ENCODE data around the gene PTK7.
"Not testable (repeated sequence)": the region's sequence is repeated elsewhere in the genome, so short reads cannot be mapped to it uniquely, and the experiment has no call there.

PTK7 gene

DNA sequence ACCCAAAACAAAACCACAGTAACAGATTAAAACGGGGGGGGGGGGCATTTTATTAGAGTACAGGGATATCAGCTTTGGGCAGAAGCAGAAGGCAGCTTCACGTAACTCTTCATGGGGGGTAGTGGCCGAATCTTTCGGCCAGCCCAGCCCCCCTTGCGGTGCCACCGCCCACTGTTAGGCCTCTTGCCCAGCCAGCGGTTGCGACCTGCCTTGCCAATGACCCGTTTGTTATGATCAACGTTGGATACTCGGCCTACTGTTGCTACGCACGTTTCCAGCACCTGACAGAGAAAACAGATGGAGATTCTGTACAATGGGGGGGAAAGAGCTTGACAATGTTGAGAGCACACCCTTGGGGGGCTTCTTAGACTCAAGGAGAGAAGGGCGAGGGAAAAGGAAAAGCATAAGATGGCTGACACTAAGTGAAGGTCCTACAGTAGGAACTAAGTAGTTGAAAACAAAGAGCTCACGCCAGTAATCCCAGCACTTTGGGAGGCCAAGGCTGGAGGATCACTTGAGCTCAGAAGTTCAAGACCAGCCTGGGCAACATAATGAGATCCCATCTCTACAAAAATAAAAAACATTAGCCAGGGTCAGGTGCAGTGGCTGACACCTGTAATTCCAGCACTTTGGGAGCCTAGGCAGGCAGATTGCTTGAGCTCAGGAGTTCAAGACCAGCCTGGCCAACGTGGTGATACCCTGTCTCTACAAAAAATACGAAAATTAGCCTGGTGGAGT is 21.7 kb upstream of the PTK7 start:
- DNase-seq (ENCODE audit: low spot score): no peak

DNA sequence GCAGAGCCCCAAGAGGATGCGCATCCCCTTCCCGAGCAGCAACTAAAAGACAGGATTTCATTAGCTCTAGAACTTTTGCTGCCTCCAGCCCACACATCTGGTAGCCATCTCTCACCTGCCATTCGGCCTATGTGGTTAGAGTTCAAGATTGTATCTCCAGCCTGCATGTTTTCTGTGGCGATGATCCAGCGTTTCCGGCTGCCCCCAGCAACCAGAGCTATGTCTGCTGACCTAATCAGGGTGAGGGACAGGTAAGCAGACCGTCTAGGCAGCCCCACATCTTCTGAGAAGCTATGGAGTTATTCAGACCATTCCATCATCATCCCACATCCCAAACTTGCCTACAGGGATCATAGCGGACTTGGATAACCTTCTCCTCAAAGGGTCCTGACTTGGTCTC is 20.1 kb upstream of the PTK7 start:
- DNase-seq (ENCODE audit: low spot score): no peak

DNA sequence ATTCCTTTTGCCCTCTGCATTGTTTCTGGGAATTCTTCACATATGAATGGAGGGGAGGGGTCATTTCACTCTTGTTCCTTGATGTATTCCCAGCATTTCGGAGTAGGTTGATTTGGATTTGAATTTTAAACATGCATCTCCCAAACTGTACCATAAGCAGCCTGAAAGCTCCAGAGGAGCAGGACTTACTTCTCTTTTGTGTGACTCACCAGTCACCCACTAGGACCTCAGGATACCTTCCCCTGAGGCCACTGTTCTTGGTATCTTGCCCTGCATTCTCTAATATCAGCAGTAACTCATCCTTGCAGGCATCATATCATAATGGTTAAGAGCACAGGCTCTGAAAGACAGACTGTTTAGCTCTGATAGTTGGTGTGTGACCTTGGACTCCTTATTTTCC is 17.6 kb upstream of the PTK7 start:
- DNase-seq (ENCODE audit: low spot score): no peak

DNA sequence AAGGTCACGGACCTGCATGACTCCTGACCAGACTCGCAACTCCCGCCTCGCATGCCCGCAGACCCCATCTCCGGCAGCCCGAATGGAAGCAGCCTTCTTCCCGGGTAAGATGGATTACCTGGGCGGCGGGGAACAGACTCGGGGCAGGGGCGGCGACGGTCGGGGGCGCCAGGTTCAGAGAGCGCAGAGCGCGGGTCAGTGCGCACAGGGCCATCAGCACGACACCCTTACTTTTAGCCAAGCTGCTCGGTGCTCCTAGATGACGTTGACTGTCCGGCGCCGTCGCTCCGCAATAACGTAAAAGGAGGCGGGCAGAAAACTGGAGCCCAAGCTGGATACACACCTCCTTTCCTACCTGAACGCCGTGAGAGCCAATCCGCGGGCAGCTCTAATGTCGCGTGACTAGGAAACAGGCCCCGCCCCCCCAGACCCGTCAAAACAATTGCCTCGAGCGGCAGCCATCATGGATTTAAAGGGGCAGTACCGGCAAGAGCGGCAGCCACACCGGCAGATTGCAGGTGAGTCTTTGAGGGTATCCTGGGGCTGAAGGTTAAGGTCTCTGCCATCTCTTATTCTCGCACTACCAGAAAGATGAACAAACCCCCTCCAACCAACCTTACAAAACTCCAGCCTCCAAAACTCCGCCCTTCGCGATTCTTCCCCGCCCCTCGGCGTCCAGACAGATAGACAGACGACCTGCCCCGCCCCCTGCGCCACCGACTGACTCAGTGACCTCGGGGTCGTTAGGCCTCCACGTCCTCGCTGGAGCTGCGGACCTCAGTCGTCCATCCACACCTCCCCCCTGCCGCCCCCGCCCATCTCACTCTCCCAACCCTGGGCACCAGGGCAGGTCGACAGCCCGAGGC is 16.7 kb upstream of the PTK7 start, which contains the start of the genes KLC4 and MRPL2:
Gene KLC4 (plus strand): TSS at position 464 of the 866 bp plus-strand sequence. CDS start 1,705 bp downstream, outside the sequence.
Gene MRPL2 (minus strand): TSS at position 267 of the 866 bp plus-strand sequence. CDS start 53 bp downstream, at position 214.
- DNase-seq (ENCODE audit: low spot score): peak; percentile 97

DNA sequence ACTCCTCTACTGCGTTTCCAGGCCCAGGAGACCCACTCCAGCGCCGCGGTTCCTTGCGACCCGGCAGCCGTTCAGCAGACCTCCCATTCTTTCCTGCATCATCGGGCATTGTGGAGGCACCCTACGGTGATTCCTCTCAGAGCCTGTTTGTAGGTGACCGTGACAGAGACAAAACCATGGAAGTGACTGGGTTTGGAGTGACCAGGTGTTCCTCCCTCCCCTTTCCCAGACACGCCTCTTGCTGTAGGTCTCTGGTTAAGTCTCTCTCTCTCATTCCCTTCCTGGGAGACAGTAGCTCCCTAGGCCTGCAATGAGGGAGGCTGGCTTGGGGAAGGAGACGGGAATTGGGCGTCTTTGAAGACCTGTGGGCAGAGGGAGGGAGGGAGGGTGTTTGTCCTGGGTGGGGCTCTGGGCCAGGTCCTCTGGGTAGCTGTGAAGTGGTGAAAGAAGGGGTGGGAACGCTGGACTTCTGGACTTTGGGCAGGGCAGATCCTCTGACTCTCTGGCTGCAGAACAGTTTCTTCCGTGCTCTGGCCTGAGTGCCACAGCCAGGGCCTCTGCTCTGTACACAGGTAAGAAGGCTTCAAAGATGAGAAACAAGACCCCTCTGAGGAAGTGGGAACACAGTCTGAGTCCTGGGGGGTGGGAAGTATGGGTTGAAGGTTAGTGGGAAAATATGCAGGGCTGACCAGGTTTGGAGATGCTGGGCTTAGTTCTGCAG is 15.9 kb upstream of the PTK7 start:
- peak; percentile 56 for DNase-seq (ENCODE audit: low spot score)

DNA sequence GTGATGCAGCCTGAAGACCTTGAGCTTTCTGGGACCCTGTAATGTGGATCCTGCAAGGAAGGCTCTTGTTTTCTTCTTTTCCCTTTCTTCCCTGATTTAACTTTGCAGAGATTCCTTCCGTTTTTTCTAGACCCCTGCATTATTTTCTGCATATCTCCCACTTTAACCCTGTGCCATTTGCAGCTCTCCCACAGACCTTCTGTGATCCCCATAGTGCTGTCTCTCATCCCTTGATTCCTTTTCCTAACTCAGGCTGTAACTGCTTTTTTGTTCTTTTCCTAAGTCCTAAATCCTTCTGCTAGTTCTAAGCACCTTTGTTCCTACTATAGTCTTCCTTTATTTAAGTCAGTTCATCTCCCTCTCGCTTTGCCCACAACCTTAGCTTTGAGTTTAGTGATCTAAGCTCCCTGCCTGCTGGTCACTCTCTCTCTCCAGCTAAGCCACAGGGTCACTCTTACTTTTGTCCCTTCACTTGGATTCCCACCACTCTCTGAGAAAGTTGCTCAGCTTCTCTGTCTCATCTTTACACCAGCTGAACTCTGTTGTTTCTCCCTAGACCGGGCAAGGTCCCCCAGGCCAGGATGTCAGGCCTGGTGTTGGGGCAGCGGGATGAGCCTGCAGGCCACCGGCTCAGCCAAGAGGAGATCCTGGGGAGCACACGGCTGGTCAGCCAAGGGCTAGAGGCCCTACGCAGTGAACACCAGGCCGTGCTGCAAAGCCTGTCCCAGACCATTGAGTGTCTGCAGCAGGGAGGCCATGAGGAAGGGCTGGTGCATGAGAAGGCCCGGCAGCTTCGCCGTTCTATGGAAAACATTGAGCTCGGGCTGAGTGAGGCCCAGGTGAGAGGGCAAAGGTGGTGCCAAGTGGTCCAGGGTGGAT is 15.1 kb upstream of the PTK7 start:
- DNase-seq (ENCODE audit: low spot score): no peak

DNA sequence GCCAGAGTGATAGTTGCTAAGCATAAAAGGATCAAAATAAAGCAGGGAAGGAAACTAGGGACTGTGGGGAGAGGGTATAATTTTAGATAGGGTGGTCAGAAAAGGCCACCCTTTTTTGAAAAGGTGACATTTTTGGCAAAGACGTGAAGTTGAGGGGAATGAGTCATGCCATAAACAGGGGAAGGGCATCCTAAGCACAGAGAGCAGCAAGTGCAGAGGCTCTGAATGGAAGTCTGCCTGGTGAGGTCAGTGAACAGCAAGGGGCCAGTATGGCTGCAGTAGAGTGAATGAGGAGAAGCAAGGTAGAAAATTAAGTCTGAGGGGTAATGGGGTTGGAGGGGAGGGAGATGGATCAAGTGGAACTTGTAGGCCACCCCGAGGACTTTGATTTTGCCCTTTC is 14.3 kb upstream of the PTK7 start:
- no peak for DNase-seq (ENCODE audit: low spot score)

DNA sequence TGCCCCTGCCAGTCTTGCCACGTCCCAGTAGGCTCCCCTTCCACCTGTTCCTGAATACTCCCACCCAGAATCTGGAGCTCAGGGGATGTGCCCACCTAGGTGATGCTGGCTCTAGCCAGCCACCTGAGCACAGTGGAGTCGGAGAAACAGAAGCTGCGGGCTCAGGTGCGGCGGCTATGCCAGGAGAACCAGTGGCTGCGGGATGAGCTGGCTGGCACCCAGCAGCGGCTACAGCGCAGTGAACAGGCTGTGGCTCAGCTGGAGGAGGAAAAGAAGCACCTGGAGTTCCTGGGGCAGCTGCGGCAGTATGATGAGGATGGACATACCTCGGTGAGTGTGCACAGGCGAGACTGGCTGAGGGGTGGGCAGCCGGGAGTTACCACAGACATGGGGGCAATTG is 13.3 kb upstream of the PTK7 start:
- DNase-seq (ENCODE audit: low spot score): no peak

DNA sequence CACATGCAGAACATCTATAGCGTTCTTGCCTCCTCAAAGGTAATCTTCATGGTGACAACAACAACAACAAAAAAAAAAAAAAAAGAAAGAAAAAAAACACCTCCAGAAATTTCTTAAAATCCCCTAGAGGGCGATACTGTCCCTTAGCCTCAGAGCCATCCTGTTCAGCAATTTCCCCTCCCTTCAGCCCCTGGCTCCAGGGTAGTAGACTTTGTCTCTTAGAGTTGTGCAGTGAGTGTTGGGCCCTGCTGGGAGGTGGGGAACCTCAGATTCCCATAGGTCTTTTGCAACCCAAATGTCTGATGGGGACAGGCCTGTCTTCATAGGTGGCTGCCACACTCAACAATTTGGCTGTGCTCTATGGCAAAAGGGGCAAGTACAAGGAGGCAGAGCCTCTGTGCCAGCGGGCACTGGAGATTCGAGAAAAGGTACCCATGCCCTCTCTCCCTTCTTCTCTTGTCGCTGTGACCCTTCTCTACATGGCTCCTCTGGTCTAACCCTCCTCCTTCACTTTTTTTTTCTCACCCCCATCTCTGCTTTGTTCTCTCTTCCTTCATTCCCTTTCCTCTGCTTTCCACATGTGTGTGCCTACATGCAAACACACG is 6.0 kb upstream of the PTK7 start:
- peak; percentile 74 for DNase-seq (ENCODE audit: low spot score)

DNA sequence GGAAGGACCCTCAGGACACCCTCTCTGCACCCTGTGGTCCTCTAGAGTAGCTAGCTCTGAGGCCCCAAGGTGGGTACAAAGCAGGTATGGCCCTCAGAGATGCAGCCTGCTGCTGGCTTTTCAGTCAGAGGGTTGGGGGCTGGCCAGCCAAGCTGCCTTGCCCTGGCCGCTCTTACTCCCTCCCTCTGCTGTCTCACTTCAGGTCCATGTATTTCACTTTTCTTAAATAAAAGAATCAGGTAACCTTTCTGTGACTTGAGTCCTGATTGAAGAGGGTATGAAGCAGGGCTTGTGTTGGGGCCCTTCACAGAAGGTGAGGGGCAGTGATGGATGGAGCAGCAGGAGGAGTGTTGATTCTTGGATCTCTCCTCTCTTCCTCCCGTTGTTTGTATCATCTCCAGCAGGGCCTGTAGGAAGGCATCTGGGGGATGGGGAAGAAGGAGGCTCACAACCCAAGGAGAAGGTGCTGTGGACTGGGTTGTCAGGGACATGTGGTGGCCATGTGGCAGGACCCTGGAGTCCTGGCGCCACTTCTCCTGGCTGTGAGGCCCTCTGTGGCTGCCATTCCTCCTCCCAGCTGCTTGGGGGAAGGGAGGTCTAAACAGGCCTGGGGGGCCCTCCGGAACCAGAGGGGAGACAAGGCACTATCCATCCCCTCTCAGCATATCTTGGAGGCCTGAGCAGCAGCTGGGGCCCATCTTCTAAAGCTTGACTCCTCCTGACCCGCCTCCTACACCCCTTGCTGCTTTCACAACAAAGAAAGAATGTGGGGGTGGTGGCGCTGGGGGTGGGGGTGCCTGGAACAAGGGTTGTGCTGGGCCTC is 1.1 kb upstream of the PTK7 start:
- no peak for DNase-seq (ENCODE audit: low spot score)

DNA sequence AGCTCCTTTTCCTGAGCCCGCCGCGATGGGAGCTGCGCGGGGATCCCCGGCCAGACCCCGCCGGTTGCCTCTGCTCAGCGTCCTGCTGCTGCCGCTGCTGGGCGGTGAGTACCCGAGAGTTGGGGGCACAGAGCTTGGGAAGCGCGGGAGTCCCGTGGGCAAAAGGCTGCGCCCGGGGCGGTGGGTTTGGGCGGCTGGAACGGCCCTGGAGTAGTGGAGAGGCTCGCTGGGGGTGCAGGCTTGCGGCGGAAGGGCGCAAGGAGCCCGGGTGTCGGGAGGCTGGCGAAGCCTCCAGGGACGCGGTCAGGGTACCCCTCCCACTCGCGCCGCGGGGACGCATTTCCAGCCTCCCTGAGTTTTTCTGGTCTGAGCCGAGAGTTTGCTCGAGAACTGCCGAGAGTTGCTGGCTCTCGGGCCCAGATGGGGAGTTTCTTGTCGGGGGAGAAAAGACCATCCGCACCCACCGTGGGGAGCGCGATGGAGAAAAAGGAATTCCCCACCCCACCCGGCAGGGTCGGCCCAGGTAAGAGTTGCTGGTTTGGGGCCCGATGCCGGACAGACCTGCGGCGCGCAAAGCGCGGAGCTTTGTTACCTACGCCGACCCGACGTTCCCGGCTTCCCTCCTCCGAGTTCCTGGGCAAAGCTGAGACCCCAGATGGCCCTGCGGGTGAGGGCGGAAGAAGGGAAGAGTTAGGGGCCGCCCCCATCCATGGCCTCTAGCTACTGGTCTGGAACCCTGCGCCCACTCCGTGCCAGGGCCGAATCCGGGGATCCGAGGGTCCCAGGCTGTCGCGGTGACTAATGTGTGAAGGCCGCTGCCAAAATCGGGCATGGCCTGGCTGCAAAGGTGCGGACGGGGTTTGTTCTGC is 584 bp downstream of the PTK7 start:
- DNase-seq (ENCODE audit: low spot score): no peak

DNA sequence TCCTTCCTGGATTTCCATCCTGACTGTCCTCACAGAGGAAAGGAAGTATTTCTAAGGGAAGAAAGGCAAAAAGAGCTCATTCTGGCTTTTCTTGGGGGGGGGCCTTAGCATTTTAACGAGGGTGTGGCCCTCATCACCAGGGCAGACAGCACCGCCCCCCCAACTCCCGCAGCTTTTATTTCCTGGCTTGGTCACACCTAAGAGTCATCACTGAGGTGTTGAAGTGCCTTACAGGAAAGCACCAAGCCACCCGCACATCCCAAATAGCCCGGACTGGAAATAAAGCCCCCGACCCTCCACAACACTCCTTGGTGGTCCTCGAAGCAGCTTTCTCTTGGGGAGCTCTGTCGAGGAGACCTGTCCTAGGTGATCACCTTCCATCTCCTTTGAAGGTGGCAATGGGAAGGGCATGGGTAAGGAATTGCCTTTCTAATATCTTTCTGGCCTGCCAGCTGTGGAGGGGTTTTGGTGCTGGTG is 1.3 kb downstream of the PTK7 start:
- DNase-seq (ENCODE audit: low spot score): no peak

DNA sequence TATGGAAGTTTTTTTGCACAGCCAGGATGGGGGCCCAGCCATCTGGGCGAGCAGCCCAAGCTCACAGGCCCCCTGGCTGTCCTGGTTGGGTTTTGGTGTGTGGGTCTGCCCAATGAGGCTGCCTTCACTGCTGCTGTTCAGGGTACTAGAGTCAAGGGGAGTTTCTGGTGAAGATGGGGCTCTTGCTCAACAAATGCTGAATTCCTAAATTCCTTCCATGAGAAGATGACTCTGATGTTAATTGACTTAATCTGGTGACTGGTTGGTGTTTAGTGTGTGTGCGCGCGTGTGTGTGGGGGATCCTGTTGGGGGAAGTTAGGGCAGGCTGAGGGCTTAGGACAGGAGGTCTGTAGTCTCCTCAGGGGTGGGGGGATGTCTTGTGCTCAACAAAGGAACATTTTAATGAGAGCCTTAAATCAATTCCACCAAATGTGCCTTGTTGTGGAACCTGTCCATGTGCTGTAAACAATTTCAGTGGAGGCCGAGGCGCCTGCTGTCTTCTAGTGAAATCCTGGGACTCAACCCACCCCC is 1.9 kb downstream of the PTK7 start:
- no peak for DNase-seq (ENCODE audit: low spot score)

DNA sequence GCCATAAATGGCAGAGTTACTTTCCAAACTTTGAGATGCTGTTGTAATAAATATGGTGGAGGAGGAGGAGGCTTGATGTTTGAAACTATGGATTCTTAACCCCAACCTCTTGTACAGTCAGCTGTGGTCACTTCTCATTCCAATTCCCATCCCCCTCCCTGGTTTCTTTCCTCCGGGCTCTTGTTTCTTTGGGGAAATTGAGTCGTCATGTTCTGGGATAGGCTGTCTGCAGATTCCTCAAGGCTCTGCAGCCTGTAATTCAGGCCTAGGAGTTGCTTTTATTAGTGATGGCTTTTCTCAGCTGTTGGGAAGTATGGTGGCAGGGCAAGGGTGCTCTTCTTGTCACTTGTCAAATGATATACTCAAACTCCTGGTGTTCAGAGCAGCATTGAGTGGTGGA is 2.6 kb downstream of the PTK7 start:
- no peak for DNase-seq (ENCODE audit: low spot score)

DNA sequence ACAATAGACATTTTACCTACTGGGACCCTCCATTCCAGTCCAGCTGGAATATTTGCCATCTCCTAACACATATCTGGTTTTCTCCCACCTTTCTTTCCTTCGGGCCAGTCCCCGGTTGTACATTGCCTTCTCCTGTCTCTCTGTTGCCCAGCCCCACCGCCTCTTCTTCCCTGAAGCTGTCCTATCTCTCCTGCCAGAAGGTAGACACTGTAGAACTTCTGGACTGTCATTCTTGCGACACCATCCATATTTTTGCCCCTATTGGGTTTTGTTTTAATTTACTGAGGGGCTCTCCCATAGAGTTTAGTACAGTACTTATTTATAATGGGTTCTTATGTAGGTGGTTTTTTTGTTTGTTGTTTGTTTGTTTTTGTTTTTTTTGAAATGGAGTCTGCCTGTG is 4.9 kb downstream of the PTK7 start:
- DNase-seq (ENCODE audit: low spot score): no peak

DNA sequence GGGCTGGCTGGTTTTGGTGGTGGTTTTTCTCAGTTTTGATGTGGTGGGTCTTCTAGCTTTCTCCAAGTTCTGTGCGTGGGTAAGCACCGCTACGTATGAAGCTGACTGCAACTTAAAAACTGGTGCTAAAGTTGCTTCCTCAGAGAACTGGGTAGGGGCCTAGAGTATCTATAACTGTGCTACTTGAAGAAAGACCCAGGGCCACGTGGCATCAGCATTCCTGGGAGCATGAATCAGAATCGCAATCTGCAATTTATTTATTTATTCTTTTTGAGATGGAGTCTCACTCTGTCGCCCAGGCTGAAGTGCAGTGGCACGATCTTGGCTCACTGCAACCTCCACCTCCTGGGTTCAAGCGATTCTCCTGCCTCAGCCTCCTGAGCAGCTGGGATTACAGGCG is 5.8 kb downstream of the PTK7 start:
- DNase-seq (ENCODE audit: low spot score): not testable (repeated sequence)

DNA sequence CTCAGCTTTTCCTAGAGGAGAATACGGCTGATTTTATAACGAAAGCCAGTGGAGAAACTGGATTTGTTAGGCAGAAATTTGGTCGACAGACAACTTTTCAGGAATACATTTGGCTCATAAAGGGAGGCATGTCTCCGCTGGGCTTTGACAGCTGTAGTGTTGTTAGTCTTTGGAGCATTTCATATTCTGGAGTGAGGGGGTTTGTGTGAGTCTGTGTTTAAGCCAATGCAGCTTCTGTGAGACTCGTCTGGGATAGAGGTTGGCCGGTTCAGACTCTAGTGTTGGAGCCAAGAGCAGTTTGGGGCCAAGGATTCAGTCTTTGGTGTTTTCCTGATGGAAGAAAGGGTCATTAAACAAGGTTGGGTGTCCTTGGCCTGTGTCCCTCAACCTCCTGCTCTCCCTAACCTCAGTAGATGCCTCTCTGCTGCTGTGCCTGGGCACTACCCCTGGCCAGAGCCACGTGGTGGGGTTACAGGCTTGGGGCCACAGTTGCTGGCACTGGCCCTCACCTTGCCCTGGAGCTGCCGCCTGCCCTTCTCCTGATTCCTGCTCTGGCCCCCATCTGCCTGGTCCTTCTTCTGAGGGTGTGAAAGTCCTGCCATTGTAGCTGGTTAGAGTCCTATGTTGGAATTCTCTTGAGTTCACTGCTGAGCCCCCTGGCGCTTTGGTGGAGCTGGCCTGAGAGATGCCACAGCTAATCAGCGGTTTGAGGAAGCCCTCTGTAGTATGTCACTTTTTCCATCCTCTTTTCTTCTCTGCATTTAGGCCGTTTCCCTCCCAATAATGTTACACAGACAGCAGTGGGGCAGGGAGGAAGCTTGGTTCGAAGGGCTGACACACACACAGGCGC is 6.9 kb downstream of the PTK7 start:
- no peak for DNase-seq (ENCODE audit: low spot score)

Data from HuH-7.5 (cell line).